NCI-H345 (cell line): ENCODE measurements around the gene TRMT2A.

Source experiments
- DNase-seq: peaks from one replicate; lab custom pipeline; 2025; lab: John Stamatoyannopoulos, UW

Gene TRMT2A

GRCh38 chr22:20106205-20106848 is 10.7 kb downstream of the TRMT2A start:
- DNase-seq: no peak

DNA sequence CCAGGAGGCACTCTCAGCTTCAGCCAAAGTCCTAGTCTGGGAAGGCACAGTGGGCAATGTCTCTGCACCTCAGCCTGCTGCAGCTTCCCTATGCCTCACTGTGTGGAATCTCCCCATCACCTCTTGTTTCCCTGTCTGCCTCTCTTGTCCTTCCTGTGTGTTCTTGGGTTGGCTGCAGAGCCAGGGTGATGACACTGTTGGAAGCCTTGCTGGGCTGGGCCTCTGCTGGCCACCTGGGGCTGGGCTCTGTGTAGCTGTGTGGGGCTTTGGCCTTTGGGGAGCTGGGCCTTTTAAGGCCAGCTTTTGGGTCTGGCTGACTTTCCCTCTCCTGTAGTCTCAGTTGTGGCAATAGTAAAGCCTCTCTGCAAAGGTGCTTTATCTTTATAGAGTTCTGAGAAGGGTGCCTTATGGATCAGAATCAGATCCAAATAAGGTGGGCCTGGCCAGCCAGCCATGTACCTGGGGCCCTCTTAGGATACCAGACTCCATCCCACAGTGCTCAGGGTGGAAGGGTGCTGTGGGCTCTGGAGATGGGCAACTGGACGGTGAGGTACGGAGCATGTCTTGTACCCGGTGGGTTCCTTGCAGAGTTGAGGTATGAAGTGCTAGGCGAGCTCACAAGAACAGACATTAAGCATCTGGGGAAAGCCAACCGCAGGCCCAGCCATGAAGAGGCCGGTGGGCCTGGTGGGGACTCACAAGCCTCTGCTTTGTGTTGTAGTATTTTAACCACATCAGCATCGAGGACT is 11.4 kb downstream of the TRMT2A start:
- DNase-seq: no peak

DNA sequence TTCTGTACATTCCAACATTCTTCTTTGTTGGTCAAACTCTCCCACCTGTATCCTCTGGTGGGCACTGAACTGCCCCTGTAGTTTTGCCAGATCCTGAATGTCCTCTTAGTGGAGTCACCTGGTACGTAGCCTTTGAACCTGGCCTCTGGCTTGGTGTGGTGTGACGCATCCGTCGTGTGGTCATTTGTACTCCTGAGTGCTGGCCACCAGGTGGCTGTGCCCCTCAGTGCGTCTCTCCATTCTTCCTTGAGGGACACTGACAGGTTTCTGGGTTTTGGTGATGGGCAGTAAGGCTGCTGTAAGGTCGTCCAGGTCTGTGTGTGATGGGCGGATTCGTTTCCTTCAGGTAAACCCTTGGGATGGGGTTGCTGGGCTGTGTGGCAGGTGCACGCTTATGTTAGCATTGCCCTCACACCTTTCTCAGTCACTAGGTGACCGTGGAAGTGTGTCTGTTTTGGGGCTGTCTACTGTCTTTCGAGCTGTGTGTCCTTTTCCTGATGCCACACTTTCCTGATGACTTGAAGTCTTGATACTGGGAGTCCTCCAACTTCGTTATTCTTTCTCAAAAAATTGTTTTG is 14.7 kb downstream of the TRMT2A start:
- DNase-seq: no peak

DNA sequence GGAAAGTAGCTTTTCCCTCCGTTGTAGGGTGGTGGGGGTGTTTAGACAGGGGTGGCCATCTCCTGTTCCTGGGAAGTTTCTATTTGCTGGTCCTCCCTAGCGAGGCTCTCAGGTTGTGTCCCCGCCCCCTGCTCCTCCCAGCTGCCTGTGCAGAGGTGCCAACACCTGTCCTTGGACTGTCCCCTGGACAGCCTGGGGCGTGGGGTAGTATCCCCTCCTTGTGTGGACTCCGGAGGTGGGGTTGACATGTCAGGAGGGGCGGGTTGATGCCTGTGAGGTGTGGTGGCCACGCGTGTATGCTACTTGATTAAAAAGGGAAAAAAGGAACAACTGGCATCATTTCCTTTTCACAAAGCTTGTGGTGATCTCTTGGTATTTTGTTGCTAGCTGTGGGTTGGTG is 15.4 kb downstream of the TRMT2A start:
- DNase-seq: no peak

GRCh38 chr22:20099099-20099711 is 17.8 kb downstream of the TRMT2A start:
- no peak for DNase-seq

DNA sequence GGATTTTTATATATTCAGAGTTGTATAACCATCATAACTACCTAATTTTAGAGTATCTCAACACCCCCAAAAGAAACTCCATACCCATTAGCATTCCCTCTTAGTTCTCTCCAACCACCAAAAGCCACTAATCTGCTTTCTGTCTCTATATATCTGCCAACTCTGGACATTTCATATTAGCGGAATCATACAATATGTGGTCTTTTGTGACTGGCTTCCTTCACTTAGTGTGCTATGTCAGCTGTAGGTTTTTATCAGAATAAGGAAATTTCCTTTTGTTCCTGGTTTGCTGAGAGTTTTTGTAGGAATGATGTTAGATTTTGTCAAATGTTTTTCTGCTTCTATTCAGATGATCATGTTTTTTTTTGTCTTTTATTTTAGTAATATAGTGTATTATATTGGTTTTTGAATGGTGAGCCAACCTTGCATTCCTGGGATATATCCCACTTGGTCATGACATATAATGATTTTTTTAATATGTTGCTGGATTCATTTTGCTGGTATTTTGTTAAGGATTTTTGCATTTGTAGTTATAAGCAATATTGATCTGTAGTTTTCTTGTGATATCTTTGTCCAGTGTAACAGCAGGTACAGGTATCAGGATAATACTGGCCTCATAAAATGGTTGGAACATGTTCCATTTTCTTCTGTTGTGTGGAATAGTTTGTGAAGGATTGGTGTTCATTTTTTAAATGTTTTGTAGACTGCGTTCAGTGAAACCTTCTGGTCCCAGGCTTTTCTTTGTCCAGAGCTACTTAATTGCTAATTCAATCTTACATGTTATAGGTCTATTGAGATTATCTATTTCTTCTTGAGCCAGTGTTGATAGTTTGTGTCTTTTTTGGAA is 20.2 kb downstream of the TRMT2A start:
- no peak for DNase-seq

- no peak for DNase-seq
Measured at GRCh38 chr22:20095521-20095920, 21.5 kb downstream of the TRMT2A start.

DNA sequence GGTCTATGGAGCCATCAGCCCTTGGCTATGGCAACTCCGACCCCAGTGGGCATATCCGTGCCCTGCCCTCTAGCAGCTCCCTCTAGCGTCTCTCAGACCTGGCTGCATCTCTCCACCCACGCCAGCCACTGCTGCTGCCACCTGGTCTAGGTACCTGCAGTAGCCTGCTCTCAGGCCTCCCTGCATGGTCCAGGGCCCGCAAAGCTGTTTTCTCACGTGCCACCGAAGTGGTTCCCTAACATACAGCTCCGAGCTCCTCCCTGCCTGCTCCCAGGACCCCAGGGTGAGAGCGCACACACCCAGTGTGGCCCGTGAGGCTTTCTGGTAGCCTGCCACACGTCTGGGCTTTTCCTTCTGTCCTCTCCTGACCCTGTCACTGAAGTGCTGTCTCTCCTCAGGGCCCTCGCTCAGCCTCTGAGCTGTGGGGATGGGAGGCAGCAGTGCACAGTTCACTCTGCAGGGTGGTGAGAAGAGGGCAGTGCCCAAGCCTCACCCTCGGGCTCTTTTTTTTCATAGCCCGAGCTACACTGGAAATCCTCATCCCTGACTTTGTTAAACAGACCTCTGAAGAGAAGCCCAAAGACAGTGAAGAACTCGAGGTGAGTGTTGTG is 22.7 kb downstream of the TRMT2A start:
- no peak for DNase-seq

- DNase-seq: no peak
Measured at GRCh38 chr22:20093418-20094196, 23.4 kb downstream of the TRMT2A start.

DNA sequence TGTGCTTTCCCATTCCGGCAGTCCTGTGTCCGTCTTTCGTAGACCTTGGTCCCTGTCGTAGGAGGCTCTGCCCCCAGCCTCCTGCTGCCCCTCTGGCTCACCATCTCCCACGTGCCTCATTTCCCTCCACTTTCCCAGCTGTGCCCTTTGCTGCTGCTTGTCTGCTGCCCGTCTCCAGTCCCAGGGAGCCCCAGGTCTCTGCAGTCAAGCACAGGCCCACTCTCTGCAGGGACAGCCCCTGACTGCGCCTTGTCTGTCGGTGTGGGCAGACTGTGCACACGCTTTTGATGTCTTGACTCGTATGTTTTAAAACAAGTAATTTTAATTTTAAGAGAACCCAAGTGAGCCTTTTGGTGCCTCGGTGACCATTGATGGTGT is 24.6 kb downstream of the TRMT2A start:
- no peak for DNase-seq

GRCh38 chr22:20091690-20092476 is 25.1 kb downstream of the TRMT2A start:
- no peak for DNase-seq

GRCh38 chr22:20090730-20091240 is 26.2 kb downstream of the TRMT2A start:
- no peak for DNase-seq

GRCh38 chr22:20089977-20090729 is 26.9 kb downstream of the TRMT2A start:
- DNase-seq: no peak

DNA sequence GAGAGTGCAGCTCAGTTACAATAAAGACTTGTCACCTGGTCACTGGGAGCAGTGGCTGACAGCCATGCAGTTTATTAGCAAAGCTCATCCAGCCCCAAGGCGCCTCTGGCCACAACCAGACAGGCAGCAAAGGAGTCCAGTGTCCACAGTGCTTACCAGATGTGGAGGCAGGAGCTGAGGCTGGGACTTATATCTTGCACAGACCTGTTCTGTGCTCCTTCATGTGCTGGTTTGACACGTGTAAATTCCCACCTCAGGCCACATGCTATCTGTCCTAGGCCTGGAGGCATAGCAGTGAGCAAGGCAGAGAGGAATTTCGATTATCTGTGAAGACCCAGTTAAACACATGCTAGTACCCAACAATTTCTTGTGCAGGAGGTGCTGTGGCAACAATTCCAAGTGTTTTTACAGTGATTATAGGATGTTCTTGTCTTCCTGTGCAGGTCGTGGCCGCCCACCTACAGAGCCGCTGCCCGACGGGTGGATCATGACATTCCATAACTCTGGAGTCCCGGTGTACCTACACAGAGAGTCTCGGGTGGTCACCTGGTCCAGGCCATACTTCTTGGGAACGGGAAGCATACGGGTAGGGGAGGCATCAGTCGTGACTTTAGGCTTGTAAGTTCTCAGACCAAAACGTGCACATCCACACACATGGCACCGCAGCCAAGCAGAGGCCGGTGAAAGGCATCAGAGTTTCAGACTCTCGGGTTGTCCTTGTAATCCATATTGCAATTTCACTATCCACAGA is 27.6 kb downstream of the TRMT2A start:
- no peak for DNase-seq

- no peak for DNase-seq
Measured at GRCh38 chr22:20088263-20088648, 28.8 kb downstream of the TRMT2A start.

DNA sequence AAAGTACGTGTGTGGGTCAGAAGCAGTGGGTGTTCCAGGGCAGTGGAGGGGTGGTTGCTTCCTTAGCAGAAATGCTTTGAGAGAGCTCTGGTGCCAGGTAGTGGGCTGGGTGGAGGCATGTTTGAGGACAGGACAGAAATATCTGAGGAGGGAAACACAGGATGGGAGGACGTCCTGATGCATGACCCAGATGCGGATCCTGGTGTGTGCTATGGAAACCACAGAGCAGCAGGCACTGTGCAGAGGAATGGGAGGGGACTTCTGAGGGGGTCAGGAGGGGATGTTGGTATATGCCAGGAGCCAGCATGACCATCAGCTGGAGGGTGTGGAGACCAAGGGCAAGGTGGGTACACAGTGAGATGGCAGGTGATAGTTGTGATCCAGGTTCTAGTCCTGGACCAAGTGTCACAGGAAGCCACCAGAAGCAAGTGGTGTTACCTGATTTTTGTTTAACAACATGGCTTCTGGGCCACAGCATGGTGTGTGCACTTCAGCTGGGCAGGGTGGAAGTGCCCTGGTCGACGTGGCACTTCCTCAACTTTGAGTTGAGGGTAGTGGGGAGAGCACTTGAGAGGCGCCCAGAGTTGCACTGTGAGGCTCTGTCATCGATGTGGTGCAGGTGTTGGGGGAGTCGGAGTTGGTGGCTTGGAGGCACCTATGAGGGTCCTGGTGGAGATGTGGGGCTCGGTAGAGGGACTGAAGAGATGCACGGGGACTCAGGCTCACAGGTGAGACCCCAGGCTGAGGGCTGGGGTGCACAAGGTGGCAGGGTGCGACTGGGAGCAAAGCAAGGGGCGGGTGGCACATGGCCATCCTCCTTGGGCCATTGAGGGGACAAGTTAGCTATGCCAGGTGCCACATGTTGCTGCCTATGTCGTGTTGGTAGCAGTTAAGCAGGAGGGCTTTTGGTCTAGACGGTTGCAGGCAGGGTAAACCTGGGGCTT is 29.4 kb downstream of the TRMT2A start:
- no peak for DNase-seq

DNA sequence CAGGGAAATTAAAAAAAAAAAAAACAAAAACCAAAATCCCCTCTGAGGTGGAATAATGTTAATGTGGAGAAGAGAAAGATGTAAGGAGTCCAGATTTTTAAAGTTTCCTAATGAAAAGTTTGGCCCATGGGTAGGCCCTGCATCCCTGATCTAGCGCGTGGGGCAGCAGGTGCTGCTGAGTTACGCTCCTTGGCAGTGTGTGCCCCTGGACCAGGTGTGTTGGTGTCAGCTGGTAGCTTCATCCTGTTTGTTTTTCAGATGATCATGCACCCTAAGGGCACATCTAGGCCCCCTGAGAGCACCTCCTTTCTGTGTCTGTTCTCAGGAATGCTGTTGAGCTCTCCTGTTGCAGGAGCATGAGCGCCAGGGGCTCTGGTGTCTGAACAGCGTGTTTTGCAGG is 30.3 kb downstream of the TRMT2A start:
- no peak for DNase-seq
